K562 (cell line): Measurements from ENCODE around the gene ADGRE3.

Experiments used
- GTF2F1 ChIP-seq: IDR thresholded peaks from 2 replicates; pipeline ENCODE4 v1.6.1; 2011; ENCODE audit warnings: low read depth, low read length, improper control_type of control experiment
- RFX5 ChIP-seq: IDR thresholded peaks from 2 replicates; pipeline ENCODE4 v1.6.1; 2011; ENCODE audit warnings: low read depth, mild to moderate bottlenecking, improper control_type of control experiment, low read length

GRCh38 chr19:14719162-14719561 lies 44.5 kb upstream of the ADGRE3 start:
- TF ChIP-seq RFX5 (no peak), GTF2F1 (no peak)
